ENCODE data around the gene POGZ. TPM values are rescaled to one million over a fixed set of nuclear protein-coding genes. Genes with fewer than 3 reads are reported as not detected.
A peak's percentile ranks its signal among the peaks of the same experiment; 100 is the strongest.
"Not testable (repeated sequence)": the region's sequence is repeated elsewhere in the genome, so short reads cannot be mapped to it uniquely, and the experiment has no call there.

The POGZ gene
- total RNA-seq, 1 donor from 2014 or later: 86.5 TPM

- peak overlapping the region; percentile 91 for H3K27ac Mint-ChIP-seq
Observed at GRCh38 chr1:151458802-151459330, 428 bp downstream of the POGZ start.

GRCh38 chr1:151457911-151458801, 1.1 kb downstream of the POGZ start:
- DNase-seq: peak; percentile 89
- Mint-ChIP-seq H3K9me3 (peaks cover 2% of the 10 kb centered on the region), H3K4me3 (peak overlapping the region; percentile 87), H3K4me1 (peaks cover 19% of the 10 kb centered on the region), H3K36me3 (ENCODE audit: low read depth) (peaks cover 7% of the 10 kb centered on the region), H3K27me3 (peaks cover 9% of the 10 kb centered on the region), H3K27ac (peak overlapping the region; percentile 90)
- intact Hi-C loops (cut with micrococcal nuclease): loop anchor here (10.0 kb wide), 1 partner anchor 157 kb away; the partner anchor contains the start of gene SNX27

More at GRCh38 chr1:151458802-151459330, 428 bp downstream of the POGZ start:
- Mint-ChIP-seq H3K27me3 (peaks cover 10% of the 10 kb centered on the region), H3K4me3 (peak overlapping the region; percentile 82), H3K4me1 (peaks cover 19% of the 10 kb centered on the region), H3K36me3 (ENCODE audit: low read depth) (peaks cover 7% of the 10 kb centered on the region), H3K9me3 (peaks cover 2% of the 10 kb centered on the region)
- intact Hi-C loops (cut with micrococcal nuclease): loop anchor here (10.0 kb wide), 1 partner anchor 156 kb away; the partner anchor contains the start of gene SNX27
- DNase-seq: peak; percentile 87

- intact Hi-C loops (cut with micrococcal nuclease): loop anchor here (10.0 kb wide), 1 partner anchor 159 kb away; the partner anchor contains the start of gene SNX27
- H3K4me1 Mint-ChIP-seq: peaks cover 19% of the 10 kb centered on the region
- H3K36me3 Mint-ChIP-seq (ENCODE audit: low read depth): peaks cover 7% of the 10 kb centered on the region
- no peak overlapping the region for H3K4me3 Mint-ChIP-seq
- H3K27ac Mint-ChIP-seq: no peak overlapping the region
- peaks cover 2% of the 10 kb centered on the region for H3K9me3 Mint-ChIP-seq
- H3K27me3 Mint-ChIP-seq: no peaks in the 10 kb centered on the region
- DNase-seq: no peak
Observed at GRCh38 chr1:151455966-151456365, 3.3 kb downstream of the POGZ start.

GRCh38 chr1:151455231-151455630, 4.1 kb downstream of the POGZ start:
- no peak overlapping the region for H3K27ac Mint-ChIP-seq
- intact Hi-C loops (cut with micrococcal nuclease): loop anchor here (10.0 kb wide), 1 partner anchor 160 kb away; the partner anchor contains the start of gene SNX27
- H3K4me1 Mint-ChIP-seq: peaks cover 19% of the 10 kb centered on the region
- H3K36me3 Mint-ChIP-seq (ENCODE audit: low read depth): peaks cover 9% of the 10 kb centered on the region
- peaks cover 2% of the 10 kb centered on the region for H3K9me3 Mint-ChIP-seq
- no peaks in the 10 kb centered on the region for H3K27me3 Mint-ChIP-seq
- no peak for DNase-seq
- H3K4me3 Mint-ChIP-seq: no peak overlapping the region

- H3K9me3 Mint-ChIP-seq: no peaks in the 10 kb centered on the region
- no peak overlapping the region for H3K27ac Mint-ChIP-seq
- peaks cover 15% of the 10 kb centered on the region for H3K4me1 Mint-ChIP-seq
- no peaks in the 10 kb centered on the region for H3K27me3 Mint-ChIP-seq
- no peak overlapping the region for H3K4me3 Mint-ChIP-seq
- intact Hi-C loops (cut with micrococcal nuclease): no loop called here
- DNase-seq: no peak
- H3K36me3 Mint-ChIP-seq (ENCODE audit: low read depth): peaks cover 5% of the 10 kb centered on the region
Observed at GRCh38 chr1:151447696-151448095, 11.6 kb downstream of the POGZ start.

GRCh38 chr1:151444783-151445177, 14.5 kb downstream of the POGZ start:
- Mint-ChIP-seq H3K36me3 (ENCODE audit: low read depth) (peaks cover 16% of the 10 kb centered on the region), H3K4me1 (peaks cover 26% of the 10 kb centered on the region)

GRCh38 chr1:151443846-151444782, 15.2 kb downstream of the POGZ start:
- H3K36me3 Mint-ChIP-seq (ENCODE audit: low read depth): peaks cover 14% of the 10 kb centered on the region
- no peak overlapping the region for H3K27ac Mint-ChIP-seq
- no peaks in the 10 kb centered on the region for H3K9me3 Mint-ChIP-seq
- peaks cover 31% of the 10 kb centered on the region for H3K4me1 Mint-ChIP-seq
- intact Hi-C loops (cut with micrococcal nuclease): loop anchor here (5.0 kb wide), 3 partner anchors 98 to 393 kb away; partner anchors contain the start of genes C2CD4D, RIIAD1 and TUFT1
- DNase-seq: peak; percentile 90
- no peaks in the 10 kb centered on the region for H3K27me3 Mint-ChIP-seq
- H3K4me3 Mint-ChIP-seq: no peak overlapping the region

More at GRCh38 chr1:151444783-151445177, 14.5 kb downstream of the POGZ start:
- no peak overlapping the region for H3K4me3 Mint-ChIP-seq
- intact Hi-C loops (cut with micrococcal nuclease): loop anchor here (5.0 kb wide), 3 partner anchors 98 to 393 kb away; partner anchors contain the start of genes C2CD4D, RIIAD1 and TUFT1
- H3K9me3 Mint-ChIP-seq: no peaks in the 10 kb centered on the region
- no peak overlapping the region for H3K27ac Mint-ChIP-seq
- DNase-seq: no peak
- H3K27me3 Mint-ChIP-seq: no peaks in the 10 kb centered on the region

- H3K27ac Mint-ChIP-seq; H3K9me3 Mint-ChIP-seq; DNase-seq; intact Hi-C loops (cut with micrococcal nuclease); H3K4me3 Mint-ChIP-seq; H3K27me3 Mint-ChIP-seq: not testable (repeated sequence)
- peaks cover 21% of the 10 kb centered on the region for H3K36me3 Mint-ChIP-seq (ENCODE audit: low read depth)
- peaks cover 23% of the 10 kb centered on the region for H3K4me1 Mint-ChIP-seq
Observed at GRCh38 chr1:151437396-151437795, 21.9 kb downstream of the POGZ start.

- DNase-seq: no peak
- H3K27me3 Mint-ChIP-seq: no peaks in the 10 kb centered on the region
- no peaks in the 10 kb centered on the region for H3K9me3 Mint-ChIP-seq
- no peak overlapping the region for H3K4me3 Mint-ChIP-seq
- H3K36me3 Mint-ChIP-seq (ENCODE audit: low read depth): peaks cover 21% of the 10 kb centered on the region
- peaks cover 23% of the 10 kb centered on the region for H3K4me1 Mint-ChIP-seq
- no peak overlapping the region for H3K27ac Mint-ChIP-seq
- intact Hi-C loops (cut with micrococcal nuclease): no loop called here
Observed at GRCh38 chr1:151436985-151437384, 22.3 kb downstream of the POGZ start.

GRCh38 chr1:151435174-151435573, 24.1 kb downstream of the POGZ start:
- no peaks in the 10 kb centered on the region for H3K9me3 Mint-ChIP-seq

GRCh38 chr1:151433827-151434226, 25.5 kb downstream of the POGZ start:
- H3K4me3 Mint-ChIP-seq; H3K4me1 Mint-ChIP-seq; H3K36me3 Mint-ChIP-seq (ENCODE audit: low read depth); intact Hi-C loops (cut with micrococcal nuclease); H3K27ac Mint-ChIP-seq; H3K27me3 Mint-ChIP-seq; H3K9me3 Mint-ChIP-seq; DNase-seq: not testable (repeated sequence)

More at GRCh38 chr1:151435174-151435573, 24.1 kb downstream of the POGZ start:
- intact Hi-C loops (cut with micrococcal nuclease): no loop called here
- no peak for DNase-seq
- Mint-ChIP-seq H3K27ac (no peak overlapping the region), H3K4me1 (peaks cover 14% of the 10 kb centered on the region), H3K27me3 (no peaks in the 10 kb centered on the region), H3K4me3 (no peak overlapping the region), H3K36me3 (ENCODE audit: low read depth) (peaks cover 10% of the 10 kb centered on the region)

GRCh38 chr1:151428068-151428467, 31.2 kb downstream of the POGZ start:
- Mint-ChIP-seq H3K27me3 (no peaks in the 10 kb centered on the region), H3K36me3 (ENCODE audit: low read depth) (peaks cover 38% of the 10 kb centered on the region), H3K27ac (no peak overlapping the region), H3K9me3 (no peaks in the 10 kb centered on the region), H3K4me3 (no peak overlapping the region), H3K4me1 (peaks cover 2% of the 10 kb centered on the region)
- intact Hi-C loops (cut with micrococcal nuclease): no loop called here
- DNase-seq: no peak

GRCh38 chr1:151425103-151425502, 34.2 kb downstream of the POGZ start:
- Mint-ChIP-seq H3K4me1 (no peaks in the 10 kb centered on the region), H3K36me3 (ENCODE audit: low read depth) (peaks cover 52% of the 10 kb centered on the region), H3K9me3 (no peaks in the 10 kb centered on the region), H3K27me3 (no peaks in the 10 kb centered on the region), H3K4me3 (no peak overlapping the region), H3K27ac (no peak overlapping the region)
- DNase-seq: no peak
- intact Hi-C loops (cut with micrococcal nuclease): no loop called here
